Ovary (tissue), 9 donors: Measurements from ENCODE around the gene KRT35. TPM values are rescaled to one million over a fixed set of nuclear protein-coding genes. Genes with fewer than 3 reads are reported as not detected.

Experiments
- DNase-seq, 5 donors: peaks; one replicate each; pipeline ENCODE4 v3.0.0-alpha.2; 2019 to 2020
- H3K27ac ChIP-seq, 2 donors: fragments of 200-600 bp; one replicate each; pipeline versions ENCODE4 v1.5.1 to v1.8.0; 2019 to 2022
- H3K27me3 ChIP-seq: fragments of 200-600 bp; one replicate; pipeline ENCODE4 v1.8.0; 2022
- H3K36me3 ChIP-seq: fragments of 200-600 bp; sonication (generic); one replicate; pipeline ENCODE4 v1.5.1; 2019
- H3K4me1 ChIP-seq: one replicate; pipeline ENCODE4 v1.8.1; 2013; ENCODE audit warnings: mild to moderate bottlenecking, moderate library complexity; ENCODE audit not compliant: insufficient read depth
- H3K4me3 ChIP-seq: fragments of 200-600 bp; sonication (generic); one replicate; pipeline ENCODE4 v1.5.1; 2017
- H3K9me3 ChIP-seq, 2 donors: fragments of 200-600 bp in 1 of 2; sonication (generic) in 1 of 2; one replicate each; pipeline versions ENCODE4 v1.5.1 to v1.8.1; 2013 to 2019; ENCODE audit warnings: mild to moderate bottlenecking in 1 of 2, moderate library complexity in 1 of 2
- CTCF ChIP-seq, 3 donors: fragments of 450-650 bp in 2 of 3; fragments of 200-600 bp in 1 of 3; IDR thresholded peaks; one replicate each; pipeline versions ENCODE4 v1.5.1 to v1.8.0; 2016 to 2022; ENCODE audit warnings: antibody characterized with exemption in 3 of 3, mild to moderate bottlenecking in 1 of 3
- EP300 ChIP-seq: sonication (generic); formaldehyde crosslinking; IDR thresholded peaks from one replicate; pipeline ENCODE4 v1.6.1; 2017; ENCODE audit warnings: antibody characterized with exemption
- POLR2A ChIP-seq: fragments of 450-650 bp; IDR thresholded peaks from one replicate; pipeline ENCODE4 v1.6.1; 2017; ENCODE audit warnings: antibody characterized with exemption, mild to moderate bottlenecking, moderate library complexity
- WGBS, 3 donors: extraction: QIAGEN DNeasy Blood & Tissue Kit in 1 of 3; methylation state at CpG; one replicate each; pipeline versions ENCODE4 v1.1.5 to v1.1.7; 2013 to 2017; 5-methylcytosine and 5-hydroxymethylcytosine counted together
- intact Hi-C, 4 donors: fragments of 100-400 bp; cut with DNase I; formaldehyde crosslinking; loops; one replicate each; pipeline versions ENCODE4 v1.11.0 to v1.15.1; 2022 to 2023
- polyA plus RNA-seq, 2 donors: library from polyadenylated mRNA; stranded (reverse); fragments of 200-250 nt in 1 of 2; fragments of 350-450 nt in 1 of 2; fragmentation: Illumina TruSeq in 1 of 2; extraction: RNeasy Lipid Tissue Mini Kit (QIAGEN cat#74804) in 1 of 2; gene quantifications; one replicate each; pipeline ENCODE4 v1.2.3, GENCODE V29; 2013 to 2014
- total RNA-seq, 7 donors: library from RNA; depleted of rRNA in 2 of 7; stranded (reverse); fragments of >200 nt in 2 of 7; fragmentation: NEBNext Ultra II Directional in 3 of 7; extraction: Animal tissue kit (Norgen Biotek cat#: 25700) in 3 of 7; gene quantifications; one replicate each; pipeline versions ENCODE4 v1.1.0 to v1.2.4, GENCODE V29; 2016 to 2023
- donor health status: DM: no; HTN: no; CAD: no; lungs with moderate emphysema.
- donor health status: DM: no; HTN: no; CAD: no.
- donor health status: Bipolar disorder and iron deficiency.
- donor health status: DM: yes; HTN: yes; CAD: no.
- donor health status: DM: no; HTN: no; CAD: no.
- donor health status: DM: yes; HTN: yes; CAD: no.

Gene KRT35
- total and polyA plus RNA-seq, 9 donors: not detected

GRCh38 chr17:41444186-41444585, 36.8 kb downstream of the KRT35 start:
- H3K4me3 ChIP-seq: no peak overlapping the region
- no peak for TF ChIP-seq POLR2A
- TF ChIP-seq EP300: no peak
- TF ChIP-seq CTCF (IDR thresholded peaks at IDR 0.05): no peak
- DNase-seq: no peak

GRCh38 chr17:41442739-41443138, 38.2 kb downstream of the KRT35 start:
- 66 to 77% (median 67%) methylated on average over 4 of the region's 4 CpGs for WGBS, 3 donors
- Histone ChIP-seq H3K4me1 (peaks cover 2% of the 10 kb centered on the region), H3K4me3 (no peak overlapping the region), H3K27me3 (no peaks in the 10 kb centered on the region), H3K27ac (no peak overlapping the region), H3K36me3 (no peaks in the 10 kb centered on the region), H3K9me3 (no peaks in the 10 kb centered on the region)
- TF ChIP-seq POLR2A: no peak
- TF ChIP-seq CTCF (IDR thresholded peaks at IDR 0.05): no peak
- no peak for TF ChIP-seq EP300
- no peak for DNase-seq
- intact Hi-C loops: no loop called here

More at GRCh38 chr17:41444186-41444585, 36.8 kb downstream of the KRT35 start:
- intact Hi-C loops: no loop called here
- Histone ChIP-seq H3K36me3 (no peaks in the 10 kb centered on the region), H3K4me1 (peaks cover 2% of the 10 kb centered on the region), H3K27ac (no peak overlapping the region), H3K9me3 (no peaks in the 10 kb centered on the region), H3K27me3 (no peaks in the 10 kb centered on the region)
- WGBS, 3 donors: 55 to 81% (median 73%) methylated on average over 1 of the region's 1 CpG

GRCh38 chr17:41440531-41441033, 40.4 kb downstream of the KRT35 start, which contains the start of gene KRT38:
KRT38 (minus strand) TSS chr17:41440983; CDS start chr17:41440921, 62 bp downstream.
- Histone ChIP-seq H3K4me1 (no peaks in the 10 kb centered on the region), H3K27ac (no peak within 1 kb of the TSS), H3K9me3 (no peaks in the 10 kb centered on the region), H3K27me3 (no peaks in the 10 kb centered on the region), H3K36me3 (no peaks in the 10 kb centered on the region), H3K4me3 (no peak within 1 kb of the TSS)
- DNase-seq: no peak
- no peak for TF ChIP-seq CTCF (IDR thresholded peaks at IDR 0.05)
- 92 to 95% (median 95%) methylated on average over 10 of the region's 10 CpGs for WGBS, 3 donors
- intact Hi-C loops: no loop called here

GRCh38 chr17:41439375-41439774, 41.6 kb downstream of the KRT35 start:
- Histone ChIP-seq H3K36me3 (no peaks in the 10 kb centered on the region), H3K27ac (no peak overlapping the region), H3K9me3 (no peaks in the 10 kb centered on the region), H3K27me3 (no peaks in the 10 kb centered on the region), H3K4me3 (no peak overlapping the region), H3K4me1 (no peaks in the 10 kb centered on the region)
- DNase-seq: no peak
- 74 to 96% (median 76%) methylated on average over 4 to 5 of the region's 5 CpGs for WGBS, 3 donors
- intact Hi-C loops: no loop called here
- TF ChIP-seq EP300 (no peak), POLR2A (no peak), CTCF (IDR thresholded peaks at IDR 0.05) (no peak)
